Neural progenitor cell (in vitro differentiated cells): ENCODE results near the gene MMS19. TPM values are rescaled to one million over a fixed set of nuclear protein-coding genes. Genes with fewer than 3 reads are reported as not detected.
A peak's percentile ranks its signal among the peaks of the same experiment; 100 is the strongest.
"Not testable (repeated sequence)": the region's sequence is repeated elsewhere in the genome, so short reads cannot be mapped to it uniquely, and the experiment has no call there.

Experiments used
- DNase-seq: peaks from one replicate; pipeline ENCODE4 v3.0.0-alpha.2; 2016; ENCODE audit warnings: low spot score
- H2AFZ ChIP-seq: fragments of 200-600 bp; sonication (generic); replicated peaks from 2 replicates; pipeline ENCODE4 v1.6.1; 2016; ENCODE audit warnings: antibody characterized with exemption
- H3F3A ChIP-seq: fragments of 200-600 bp; sonication (generic); 2 replicates; pipeline ENCODE4 v1.6.1; 2016; ENCODE audit warnings: antibody characterized with exemption, low read depth
- H3K27ac ChIP-seq: fragments of 200-600 bp; sonication (generic); 2 replicates; pipeline ENCODE4 v1.5.1; 2016; ENCODE audit warnings: mild to moderate bottlenecking
- H3K27me3 ChIP-seq: fragments of 200-600 bp; sonication (generic); 2 replicates; pipeline ENCODE4 v1.6.1; 2016; ENCODE audit warnings: mild to moderate bottlenecking, moderate library complexity
- H3K36me3 ChIP-seq: fragments of 200-600 bp; sonication (generic); 2 replicates; pipeline ENCODE4 v1.5.1; 2016
- H3K4me1 ChIP-seq: fragments of 200-600 bp; sonication (generic); 2 replicates; pipeline ENCODE4 v1.6.1; 2016; ENCODE audit warnings: mixed run types
- H3K4me2 ChIP-seq: fragments of 200-600 bp; sonication (generic); 2 replicates; pipeline ENCODE4 v1.6.1; 2016
- H3K4me3 ChIP-seq: fragments of 200-600 bp; sonication (generic); 2 replicates; pipeline ENCODE4 v1.5.1; 2016
- H3K79me2 ChIP-seq: fragments of 200-600 bp; sonication (generic); 2 replicates; pipeline ENCODE4 v1.6.1; 2016; ENCODE audit warnings: low read depth
- H3K9ac ChIP-seq: fragments of 200-600 bp; sonication (generic); 2 replicates; pipeline ENCODE4 v1.6.1; 2016
- H3K9me3 ChIP-seq: fragments of 200-600 bp; sonication (generic); 2 replicates; pipeline ENCODE4 v1.5.1; 2016; ENCODE audit warnings: low read depth
- H4K20me1 ChIP-seq: fragments of 200-600 bp; sonication (generic); 2 replicates; pipeline ENCODE4 v1.6.1; 2016; ENCODE audit warnings: low read depth
- H3K27ac Mint-ChIP-seq: 3 replicates; pipeline ENCODE4 v1.8.0; 2021; ENCODE audit warnings: mixed read lengths
- H3K27me3 Mint-ChIP-seq: 2 replicates; pipeline ENCODE4 v1.8.0; 2022; ENCODE audit warnings: low read depth, mild to moderate bottlenecking, inconsistent platforms, moderate library complexity, mixed read lengths; ENCODE audit not compliant: insufficient read depth
- H3K36me3 Mint-ChIP-seq: 3 replicates; pipeline ENCODE4 v1.8.0; 2021; ENCODE audit warnings: mixed read lengths
- H3K4me1 Mint-ChIP-seq: 3 replicates; pipeline ENCODE4 v1.8.0; 2021; ENCODE audit warnings: mixed read lengths
- H3K4me3 Mint-ChIP-seq: 3 replicates; pipeline ENCODE4 v1.8.0; 2021; ENCODE audit warnings: mild to moderate bottlenecking, moderate library complexity, mixed read lengths
- H3K9me3 Mint-ChIP-seq: 3 replicates; pipeline ENCODE4 v1.8.0; 2020; ENCODE audit warnings: mixed read lengths
- EZH2 ChIP-seq: fragments of 200-600 bp; sonication (generic); IDR thresholded peaks from 2 replicates; pipeline ENCODE4 v1.6.1; 2017; ENCODE audit warnings: antibody characterized with exemption, mild to moderate bottlenecking, moderate library complexity
- EZH2phosphoT487 ChIP-seq: fragments of 200-600 bp; sonication (generic); IDR thresholded peaks from 2 replicates; pipeline ENCODE4 v1.6.1; 2017; ENCODE audit warnings: antibody characterized with exemption
- total RNA-seq: library from RNA; depleted of rRNA; stranded (reverse); fragments of >200 nt; gene quantifications from 2 replicates; pipeline ENCODE4 v1.2.3, GENCODE V29; 2015; ENCODE audit warnings: low replicate concordance
- TF ChIP-seq, protein P1 (sequence below): fragments of 200-600 bp; sonication (generic); IDR thresholded peaks from 2 replicates; pipeline ENCODE4 v1.5.1; 2017; ENCODE audit warnings: antibody characterized with exemption, mild to moderate bottlenecking

MMS19 gene
- total RNA-seq, 1 donor from 2014 or later: 127 TPM

DNA sequence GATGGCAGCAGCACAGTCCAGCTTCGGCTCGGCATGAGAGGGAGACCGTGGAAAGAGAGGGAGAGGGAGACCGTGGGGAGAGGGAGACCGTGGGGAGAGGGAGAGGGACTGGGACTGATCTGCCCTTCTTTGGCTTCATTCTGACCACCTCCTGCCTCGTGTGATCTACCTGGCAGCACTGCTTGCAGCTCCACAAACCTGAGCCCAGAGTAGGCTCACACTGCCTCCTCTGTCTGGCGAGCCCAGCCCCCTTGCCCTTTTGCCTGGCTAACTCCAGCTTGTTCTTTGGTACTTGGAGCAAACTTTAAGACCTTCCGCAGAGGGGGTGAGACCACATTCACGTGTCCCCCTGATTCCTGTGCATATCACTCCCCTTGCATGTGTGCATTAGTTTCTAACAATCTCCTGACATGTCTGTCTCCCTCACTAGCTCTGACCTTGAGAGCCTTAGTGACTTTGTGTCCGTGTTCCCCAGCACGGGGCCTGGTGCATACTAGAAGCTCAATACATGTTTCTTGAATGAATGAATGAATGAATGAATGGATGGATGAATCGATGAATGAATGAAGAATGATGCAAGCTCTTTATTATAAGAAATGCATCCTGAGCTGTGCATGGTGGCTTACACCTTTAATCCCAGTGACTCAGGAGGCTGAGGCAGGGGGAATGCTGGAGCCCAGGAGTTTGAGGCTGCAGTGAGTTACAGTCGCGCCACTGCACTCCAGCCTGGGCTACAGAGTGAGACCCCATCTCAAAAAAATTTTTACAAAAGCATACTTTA is 31.7 kb upstream of the MMS19 start:
- Histone ChIP-seq H3K27me3 (no peaks in the 10 kb centered on the region), H3K9ac (no peak overlapping the region), H3K4me1 (no peaks in the 10 kb centered on the region), H3F3A (no peaks in the 10 kb centered on the region), H3K36me3 (no peaks in the 10 kb centered on the region), H2AFZ (no peak overlapping the region), H3K9me3 (no peaks in the 10 kb centered on the region), H3K79me2 (no peaks in the 10 kb centered on the region), H3K4me3 (no peak overlapping the region), H3K4me2 (no peak overlapping the region), H4K20me1 (no peaks in the 10 kb centered on the region), H3K27ac (no peak overlapping the region)
- TF ChIP-seq EZH2: no peak
- no peak for TF ChIP-seq EZH2phosphoT487
- TF ChIP-seq, protein P1, sequence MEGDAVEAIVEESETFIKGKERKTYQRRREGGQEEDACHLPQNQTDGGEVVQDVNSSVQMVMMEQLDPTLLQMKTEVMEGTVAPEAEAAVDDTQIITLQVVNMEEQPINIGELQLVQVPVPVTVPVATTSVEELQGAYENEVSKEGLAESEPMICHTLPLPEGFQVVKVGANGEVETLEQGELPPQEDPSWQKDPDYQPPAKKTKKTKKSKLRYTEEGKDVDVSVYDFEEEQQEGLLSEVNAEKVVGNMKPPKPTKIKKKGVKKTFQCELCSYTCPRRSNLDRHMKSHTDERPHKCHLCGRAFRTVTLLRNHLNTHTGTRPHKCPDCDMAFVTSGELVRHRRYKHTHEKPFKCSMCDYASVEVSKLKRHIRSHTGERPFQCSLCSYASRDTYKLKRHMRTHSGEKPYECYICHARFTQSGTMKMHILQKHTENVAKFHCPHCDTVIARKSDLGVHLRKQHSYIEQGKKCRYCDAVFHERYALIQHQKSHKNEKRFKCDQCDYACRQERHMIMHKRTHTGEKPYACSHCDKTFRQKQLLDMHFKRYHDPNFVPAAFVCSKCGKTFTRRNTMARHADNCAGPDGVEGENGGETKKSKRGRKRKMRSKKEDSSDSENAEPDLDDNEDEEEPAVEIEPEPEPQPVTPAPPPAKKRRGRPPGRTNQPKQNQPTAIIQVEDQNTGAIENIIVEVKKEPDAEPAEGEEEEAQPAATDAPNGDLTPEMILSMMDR: no peak
- Mint-ChIP-seq H3K27ac (peak overlapping the region; percentile 25), H3K27me3 (peaks cover 2% of the 10 kb centered on the region), H3K9me3 (peaks cover 6% of the 10 kb centered on the region), H3K36me3 (peaks cover 6% of the 10 kb centered on the region), H3K4me3 (no peak overlapping the region), H3K4me1 (peaks cover 21% of the 10 kb centered on the region)
- DNase-seq: no peak

DNA sequence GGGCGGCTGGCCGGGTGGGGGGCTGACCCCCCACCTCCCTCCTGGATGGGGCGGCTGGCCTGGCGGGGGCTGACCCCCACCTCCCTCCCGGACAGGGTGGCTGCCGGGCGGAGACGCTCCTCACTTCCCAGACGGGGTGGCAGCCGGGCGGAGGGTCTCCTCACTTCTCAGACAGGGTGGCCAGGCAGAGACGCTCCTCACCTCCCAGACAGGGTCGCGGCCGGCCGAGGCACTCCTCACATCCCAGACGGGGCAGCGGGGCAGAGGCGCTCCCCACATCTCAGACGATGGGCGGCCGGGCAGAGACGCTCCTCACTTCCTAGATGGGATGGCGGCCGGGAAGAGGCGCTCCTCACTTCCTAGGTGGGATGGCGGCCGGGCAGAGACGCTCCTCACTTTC is 30.7 kb upstream of the MMS19 start:
- H3K27me3 ChIP-seq, H3K79me2 ChIP-seq, DNase-seq, H3K36me3 ChIP-seq, H3K4me1 ChIP-seq, H3K36me3 Mint-ChIP-seq, H3F3A ChIP-seq, H3K4me3 Mint-ChIP-seq, H3K9me3 Mint-ChIP-seq, H3K27ac ChIP-seq, H3K9me3 ChIP-seq, H3K27ac Mint-ChIP-seq, H4K20me1 ChIP-seq, H3K27me3 Mint-ChIP-seq, H3K9ac ChIP-seq, H2AFZ ChIP-seq, H3K4me2 ChIP-seq, H3K4me3 ChIP-seq: not testable (repeated sequence)
- H3K4me1 Mint-ChIP-seq: peaks cover 18% of the 10 kb centered on the region

DNA sequence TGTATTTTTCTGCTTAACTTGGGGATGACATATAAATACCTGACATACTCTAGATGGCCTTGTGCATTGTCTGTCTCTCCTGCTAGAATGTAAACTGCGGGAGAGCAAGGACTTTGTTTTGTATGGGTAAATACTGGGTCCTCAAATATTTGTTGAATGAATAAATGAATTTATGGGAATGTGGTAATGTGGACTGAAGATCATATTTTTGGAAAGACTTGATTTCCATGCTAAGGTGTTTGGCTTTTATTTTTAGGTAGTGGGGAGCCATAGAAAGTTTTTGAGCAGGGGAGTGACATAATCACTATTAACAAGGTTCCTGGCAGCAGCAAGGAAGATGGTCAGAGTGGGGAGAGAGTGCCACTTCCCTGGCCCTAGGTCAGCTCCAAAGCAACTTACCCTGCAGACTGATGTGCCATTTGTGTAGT is 27.5 kb upstream of the MMS19 start:
- Histone ChIP-seq H2AFZ (no peak overlapping the region), H3F3A (no peaks in the 10 kb centered on the region), H3K4me2 (no peak overlapping the region), H3K4me3 (no peak overlapping the region), H3K9me3 (no peaks in the 10 kb centered on the region), H3K27me3 (no peaks in the 10 kb centered on the region), H4K20me1 (peaks cover 6% of the 10 kb centered on the region), H3K27ac (no peak overlapping the region), H3K4me1 (no peaks in the 10 kb centered on the region), H3K36me3 (no peaks in the 10 kb centered on the region), H3K79me2 (no peaks in the 10 kb centered on the region), H3K9ac (no peak overlapping the region)
- Mint-ChIP-seq H3K27ac (no peak overlapping the region), H3K4me3 (no peak overlapping the region), H3K9me3 (peaks cover 6% of the 10 kb centered on the region), H3K4me1 (peaks cover 2% of the 10 kb centered on the region), H3K36me3 (peaks cover 6% of the 10 kb centered on the region), H3K27me3 (peaks cover 5% of the 10 kb centered on the region)
- DNase-seq: no peak
- no peak for TF ChIP-seq EZH2
- TF ChIP-seq EZH2phosphoT487: no peak
- TF ChIP-seq, protein P1: no peak

DNA sequence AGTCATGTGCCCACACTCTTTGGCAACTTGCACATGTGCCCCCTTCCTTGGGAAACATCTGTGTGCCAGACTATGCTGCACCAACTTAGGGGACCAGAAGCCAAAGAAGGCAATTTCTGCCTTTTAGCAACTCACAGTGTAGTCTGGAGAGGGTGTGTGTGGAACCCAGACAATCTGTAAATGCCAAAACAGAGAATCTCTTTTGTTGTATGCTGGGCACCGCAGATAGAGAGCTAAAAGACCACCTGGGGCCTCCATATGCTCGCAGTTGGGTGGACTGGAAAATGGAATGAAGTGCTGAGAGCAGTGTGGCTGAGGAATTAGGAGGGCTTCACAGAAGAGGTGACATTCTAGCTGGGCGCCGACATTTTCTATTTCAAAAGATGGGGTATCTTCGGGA is 26.9 kb upstream of the MMS19 start:
- H3K4me1 Mint-ChIP-seq: peaks cover 2% of the 10 kb centered on the region
- H3K4me2 ChIP-seq: no peak overlapping the region
- TF ChIP-seq EZH2: no peak
- TF ChIP-seq, protein P1: no peak

More for the DNA sequence above, 26.9 kb upstream of the MMS19 start:
- H3K36me3 Mint-ChIP-seq: peaks cover 6% of the 10 kb centered on the region
- no peak overlapping the region for H3K27ac Mint-ChIP-seq
- Histone ChIP-seq H3K9me3 (no peaks in the 10 kb centered on the region), H3F3A (no peaks in the 10 kb centered on the region), H3K27me3 (no peaks in the 10 kb centered on the region), H4K20me1 (peaks cover 6% of the 10 kb centered on the region), H3K79me2 (peaks cover 2% of the 10 kb centered on the region), H3K27ac (no peak overlapping the region), H2AFZ (no peak overlapping the region), H3K36me3 (no peaks in the 10 kb centered on the region), H3K9ac (no peak overlapping the region), H3K4me3 (no peak overlapping the region), H3K4me1 (no peaks in the 10 kb centered on the region)
- DNase-seq: no peak
- peaks cover 6% of the 10 kb centered on the region for H3K9me3 Mint-ChIP-seq
- H3K4me3 Mint-ChIP-seq: no peak overlapping the region
- peaks cover 5% of the 10 kb centered on the region for H3K27me3 Mint-ChIP-seq
